ENCODE measurements around the gene ZCCHC24. TPM values are rescaled to one million over a fixed set of nuclear protein-coding genes. Genes with fewer than 3 reads are reported as not detected.

Gene ZCCHC24
- total and polyA plus RNA-seq, 11 donors: 18.7 to 122 (median 49.6) TPM

- WGBS, 4 donors: 4 to 13% (median 8%) methylated on average over 13 to 15 of the region's 15 CpGs
- intact Hi-C loops (cut with DNase I): loop anchor here in 1 of 10 donors (2.0 kb wide), 1 partner anchor 67 kb away; no protein-coding TSS in a partner anchor
- H3K4me1 ChIP-seq: peaks cover 0 to 87% (median 70%) of the 10 kb centered on the region in 12 donors
- H3K36me3 ChIP-seq: peaks cover 0 to 17% (median under 1%) of the 10 kb centered on the region in 9 donors
- H3K9me3 ChIP-seq: no peaks in the 10 kb centered on the region
- TF ChIP-seq POLR2A (IDR thresholded peaks at IDR 0.05) (no peak), CTCF (IDR thresholded peaks at IDR 0.05) (no peak)
- no peaks in the 10 kb centered on the region for H3K27me3 ChIP-seq
- ATAC-seq (peak; percentile 78 to 85 (median 81)), DNase-seq (peak; percentile 91 to 94 (median 93))
- peak overlapping the region in 7 of 12 donors; percentile 8 to 37 (median 17) for H3K4me3 ChIP-seq
- H3K27ac ChIP-seq: peak overlapping the region in 11 of 12 donors; percentile 83 to 98 (median 89)
These were observed 46.1 kb downstream of the ZCCHC24 start for GRCh38 chr10:79399223-79399831.

- peak overlapping the region in 4 of 12 donors; percentile 13 to 37 (median 20) for H3K4me3 ChIP-seq
- peaks cover 0 to 24% (median 8%) of the 10 kb centered on the region in 9 donors for H3K36me3 ChIP-seq
- DNase-seq (peak in 2 of 5 donors; percentile 16 to 17), ATAC-seq (no peak)
- TF ChIP-seq POLR2A (IDR thresholded peaks at IDR 0.05) (no peak), CTCF (IDR thresholded peaks at IDR 0.05) (no peak)
- no peaks in the 10 kb centered on the region for H3K27me3 ChIP-seq
- intact Hi-C loops (cut with DNase I): loop anchor here in 1 of 10 donors (2.0 kb wide), 1 partner anchor 68 kb away; no protein-coding TSS in a partner anchor
- 86 to 98% (median 90%) methylated on average over 4 of the region's 4 CpGs for WGBS, 4 donors
- no peaks in the 10 kb centered on the region for H3K9me3 ChIP-seq
- H3K4me1 ChIP-seq: peaks cover 0 to 80% (median 64%) of the 10 kb centered on the region in 12 donors
- H3K27ac ChIP-seq: peak overlapping the region in 11 of 12 donors; percentile 83 to 98 (median 89)
These were observed 46.8 kb downstream of the ZCCHC24 start for GRCh38 chr10:79398642-79399041.

- Histone ChIP-seq H3K27me3 (no peaks in the 10 kb centered on the region), H3K4me1 (peaks cover under 1 to 71% (median 56%) of the 10 kb centered on the region in 12 donors), H3K9me3 (no peaks in the 10 kb centered on the region), H3K4me3 (no peak overlapping the region), H3K36me3 (peaks cover 0 to 33% (median 10%) of the 10 kb centered on the region in 9 donors), H3K27ac (peak overlapping the region in 11 of 12 donors; percentile 27 to 98 (median 86))
- WGBS, 4 donors: 45 to 56% (median 45%) methylated on average over 17 of the region's 17 CpGs
- ATAC-seq (peak in 3 of 4 donors; percentile 13 to 45 (median 38)), DNase-seq (peak in 4 of 5 donors; percentile 61 to 89 (median 84))
- no peak for TF ChIP-seq POLR2A (IDR thresholded peaks at IDR 0.05)
- intact Hi-C loops (cut with DNase I): loop anchor here in 1 of 10 donors (2.0 kb wide), 1 partner anchor 69 kb away; no protein-coding TSS in a partner anchor
These were observed 47.7 kb downstream of the ZCCHC24 start for GRCh38 chr10:79397575-79398303.

GRCh38 chr10:79397051-79397450 is 48.4 kb downstream of the ZCCHC24 start:
- Histone ChIP-seq H3K4me3 (no peak overlapping the region), H3K9me3 (no peaks in the 10 kb centered on the region), H3K4me1 (peaks cover 7 to 70% (median 53%) of the 10 kb centered on the region in 12 donors), H3K27ac (peak overlapping the region in 10 of 12 donors; percentile 69 to 98 (median 88)), H3K27me3 (no peaks in the 10 kb centered on the region), H3K36me3 (peaks cover 0 to 37% (median 10%) of the 10 kb centered on the region in 9 donors)
- WGBS, 4 donors: 48 to 67% (median 61%) methylated on average over 4 to 6 of the region's 6 CpGs
- intact Hi-C loops (cut with DNase I): no loop called here
- DNase-seq (peak in 2 of 5 donors; percentile 15 to 47), ATAC-seq (no peak)
- TF ChIP-seq POLR2A (IDR thresholded peaks at IDR 0.05): no peak
- no peak for TF ChIP-seq CTCF (IDR thresholded peaks at IDR 0.05)
